ENCODE measurements around the gene GLRX2.

DNA sequence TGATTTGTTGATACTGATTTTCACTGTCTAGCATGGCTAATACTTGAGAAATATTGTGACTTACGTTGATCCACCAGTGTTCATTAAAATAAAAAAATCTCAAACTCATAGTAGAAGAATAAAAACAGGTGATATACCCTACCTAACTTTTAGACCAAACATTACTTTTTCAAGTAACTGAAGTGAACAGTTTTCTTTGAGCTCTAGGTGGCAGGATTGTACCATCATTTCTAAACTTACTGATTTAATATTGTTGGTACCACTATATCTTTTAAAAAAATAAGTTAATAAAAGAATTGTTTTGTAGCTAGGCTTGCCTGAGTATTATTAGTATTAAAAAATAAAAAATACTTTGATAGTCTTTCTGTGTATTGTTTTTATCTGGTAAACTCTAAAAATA, 38.1 kb upstream of the GLRX2 start:
- no peak for TF ChIP-seq POLR2A (IDR thresholded peaks at IDR 0.05)
- TF ChIP-seq, protein P1, sequence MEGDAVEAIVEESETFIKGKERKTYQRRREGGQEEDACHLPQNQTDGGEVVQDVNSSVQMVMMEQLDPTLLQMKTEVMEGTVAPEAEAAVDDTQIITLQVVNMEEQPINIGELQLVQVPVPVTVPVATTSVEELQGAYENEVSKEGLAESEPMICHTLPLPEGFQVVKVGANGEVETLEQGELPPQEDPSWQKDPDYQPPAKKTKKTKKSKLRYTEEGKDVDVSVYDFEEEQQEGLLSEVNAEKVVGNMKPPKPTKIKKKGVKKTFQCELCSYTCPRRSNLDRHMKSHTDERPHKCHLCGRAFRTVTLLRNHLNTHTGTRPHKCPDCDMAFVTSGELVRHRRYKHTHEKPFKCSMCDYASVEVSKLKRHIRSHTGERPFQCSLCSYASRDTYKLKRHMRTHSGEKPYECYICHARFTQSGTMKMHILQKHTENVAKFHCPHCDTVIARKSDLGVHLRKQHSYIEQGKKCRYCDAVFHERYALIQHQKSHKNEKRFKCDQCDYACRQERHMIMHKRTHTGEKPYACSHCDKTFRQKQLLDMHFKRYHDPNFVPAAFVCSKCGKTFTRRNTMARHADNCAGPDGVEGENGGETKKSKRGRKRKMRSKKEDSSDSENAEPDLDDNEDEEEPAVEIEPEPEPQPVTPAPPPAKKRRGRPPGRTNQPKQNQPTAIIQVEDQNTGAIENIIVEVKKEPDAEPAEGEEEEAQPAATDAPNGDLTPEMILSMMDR (IDR thresholded peaks at IDR 0.05), result no peak
